A549 (cell line): ENCODE results near the gene RAB17. TPM values are rescaled to one million over a fixed set of nuclear protein-coding genes. Genes with fewer than 3 reads are reported as not detected.

Experiments used
- ATAC-seq, 2 experiments: fragments of 200-7000 bp in 1 of 2; fragments of >200 bp in 1 of 2; cut with Nextera tagmentation in 1 of 2; cut with Tn5 transposase in 1 of 2; 3 replicates each; pipeline versions ENCODE4 v1.8.0 to v1.9.1; 2018 to 2020; ENCODE audit warnings: mild to moderate bottlenecking in 1 of 2, moderate library complexity in 1 of 2
- CTCF ChIA-PET: fragments of 300-600 bp; sonication (Branson Sonifier 250); formaldehyde crosslinking; extraction: SDS; loops from one replicate; lab custom pipeline; 2021; ENCODE audit warnings: antibody characterized with exemption, inconsistent platforms; lab: Yijun Ruan, JAX
- POLR2A ChIA-PET: fragments of 350-600 bp; formaldehyde crosslinking; extraction: SDS; loops from one replicate; lab custom pipeline; 2021; ENCODE audit warnings: antibody characterized with exemption, inconsistent platforms; lab: Yijun Ruan, JAX
- DNase-seq, 2 experiments: peaks; one replicate each; pipeline versions ENCODE4 v3.0.0 to v3.0.0-alpha.2; 2011 to 2016; ENCODE audit warnings: low read depth in 1 of 2, low spot score in 1 of 2
- FAIRE-seq: peaks from 2 replicates; lab custom pipeline; 2011; peaks lifted over from hg19 to GRCh38; lab: Jason Lieb, UNC
- H3K27ac ChIP-seq, 2 experiments: fragments of >200 bp; sonication (Bioruptor Twin); formaldehyde crosslinking; 3 replicates each; pipeline ENCODE4 v1.5.1; 2016 to 2017
- H3K4me1 ChIP-seq: fragments of >200 bp; sonication (Bioruptor Twin); formaldehyde crosslinking; 3 replicates; pipeline ENCODE4 v1.6.1; 2016
- H3K4me2 ChIP-seq: fragments of >200 bp; sonication (Bioruptor Twin); formaldehyde crosslinking; 3 replicates; pipeline ENCODE4 v1.6.1; 2016
- H3K4me3 ChIP-seq: fragments of >200 bp; sonication (Bioruptor Twin); formaldehyde crosslinking; 3 replicates; pipeline ENCODE4 v1.5.1; 2016
- H3K9me3 ChIP-seq: fragments of >200 bp; sonication (Bioruptor Twin); formaldehyde crosslinking; 3 replicates; pipeline ENCODE4 v1.6.1; 2016
- BHLHE40 ChIP-seq: IDR thresholded peaks from 2 replicates; pipeline ENCODE4 v1.6.1; 2012; ENCODE audit warnings: low read depth, low read length, inconsistent platforms
- CBX8 ChIP-seq: fragments of 200-600 bp; sonication (generic); IDR thresholded peaks from 2 replicates; pipeline ENCODE4 v1.6.1; 2016
- CEBPB ChIP-seq, 2 experiments: fragments of >200 bp in 1 of 2; sonication (Bioruptor Twin) in 1 of 2; formaldehyde crosslinking in 1 of 2; IDR thresholded peaks; 2 replicates each; pipeline ENCODE4 v1.6.1; 2012 to 2016
- CHD4 ChIP-seq: fragments of 200-600 bp; sonication (generic); IDR thresholded peaks from 2 replicates; pipeline ENCODE4 v1.6.1; 2016; ENCODE audit warnings: antibody characterized with exemption, mild to moderate bottlenecking, borderline replicate concordance
- EHF ChIP-seq: fragments of 250-450 bp; sonication (Bioruptor Pico); IDR thresholded peaks from 2 replicates; pipeline ENCODE4 v1.5.0; 2020; ENCODE audit warnings: mild to moderate bottlenecking
- EP300 ChIP-seq, 2 experiments: fragments of >200 bp; sonication (Bioruptor Twin); formaldehyde crosslinking; IDR thresholded peaks; 2 replicates in 1 of 2; 3 replicates in 1 of 2; pipeline ENCODE4 v1.6.1; 2016 to 2017
- ESRRA ChIP-seq: fragments of 150-350 bp; IDR thresholded peaks from 2 replicates; pipeline ENCODE4 v1.6.1; 2014; ENCODE audit warnings: mild to moderate bottlenecking, low read length, borderline replicate concordance
- FOSB ChIP-seq: fragments of 250-450 bp; sonication (Bioruptor Pico); IDR thresholded peaks from 2 replicates; pipeline ENCODE4 v1.5.0; 2020; ENCODE audit warnings: mild to moderate bottlenecking, moderate library complexity
- GATA3 ChIP-seq: IDR thresholded peaks from 2 replicates; pipeline ENCODE4 v1.6.1; 2012; ENCODE audit warnings: borderline replicate concordance
- HDAC2 ChIP-seq: fragments of 200-600 bp; sonication (generic); IDR thresholded peaks from 2 replicates; pipeline ENCODE4 v1.6.1; 2016
- HEYL ChIP-seq: fragments of 250-450 bp; sonication (Bioruptor Pico); IDR thresholded peaks from 2 replicates; pipeline ENCODE4 v1.8.0; 2021; ENCODE audit warnings: mild to moderate bottlenecking, moderate library complexity
- JUNB ChIP-seq: fragments of >200 bp; sonication (Bioruptor Twin); formaldehyde crosslinking; IDR thresholded peaks from 2 replicates; pipeline ENCODE4 v1.6.1; 2016
- KDM5A ChIP-seq: fragments of 200-600 bp; sonication (generic); IDR thresholded peaks from 2 replicates; pipeline ENCODE4 v1.6.1; 2016; ENCODE audit warnings: antibody characterized with exemption, mild to moderate bottlenecking
- MYC ChIP-seq: IDR thresholded peaks from 2 replicates; pipeline ENCODE4 v1.6.1; 2012; ENCODE audit warnings: mild to moderate bottlenecking, inconsistent platforms, low read length, improper control_type of control experiment, borderline replicate concordance
- NPAS2 ChIP-seq: fragments of 250-450 bp; sonication (Bioruptor Pico); IDR thresholded peaks from 2 replicates; pipeline ENCODE4 v1.8.0; 2022; ENCODE audit warnings: mild to moderate bottlenecking, moderate library complexity, borderline replicate concordance
- NR3C1 ChIP-seq: fragments of >200 bp; sonication (Bioruptor Twin); formaldehyde crosslinking; IDR thresholded peaks from 3 replicates; pipeline ENCODE4 v1.6.1; 2017
- RAD21 ChIP-seq, 2 experiments: fragments of >200 bp in 1 of 2; sonication (Bioruptor Twin) in 1 of 2; formaldehyde crosslinking in 1 of 2; IDR thresholded peaks in 1 of 2; conservative IDR thresholded peaks in 1 of 2; 2 replicates in 1 of 2; 3 replicates in 1 of 2; pipeline ENCODE4 v1.6.1; 2012 to 2018; ENCODE audit warnings: inconsistent platforms in 1 of 2
- RCOR1 ChIP-seq: fragments of 150-350 bp; IDR thresholded peaks from 2 replicates; pipeline ENCODE4 v1.6.1; 2014; ENCODE audit warnings: antibody characterized with exemption, low read length, low read depth
- RFX5 ChIP-seq: fragments of 450-650 bp; IDR thresholded peaks from 2 replicates; pipeline ENCODE4 v1.7.1; 2014; ENCODE audit warnings: antibody characterized with exemption, mild to moderate bottlenecking, moderate library complexity
- SREBF2 ChIP-seq: fragments of 450-650 bp; IDR thresholded peaks from 2 replicates; pipeline ENCODE4 v1.6.1; 2014; ENCODE audit warnings: mild to moderate bottlenecking, moderate library complexity
- TFCP2L1 ChIP-seq: fragments of 250-450 bp; sonication (Bioruptor Pico); IDR thresholded peaks from 2 replicates; pipeline ENCODE4 v1.5.0; 2021; ENCODE audit warnings: mild to moderate bottlenecking
- ZFP36 ChIP-seq: fragments of 450-650 bp; IDR thresholded peaks from 2 replicates; pipeline ENCODE4 v1.6.1; 2014; ENCODE audit warnings: borderline replicate concordance; ENCODE audit not compliant: partially characterized antibody
- ZSCAN20 ChIP-seq: fragments of 250-450 bp; sonication (Bioruptor Pico); IDR thresholded peaks from 2 replicates; pipeline ENCODE4 v1.8.0; 2022; ENCODE audit warnings: mild to moderate bottlenecking, moderate library complexity
- WGBS: methylation state at CpG from one replicate; pipeline ENCODE4 v1.1.6; 2017; ENCODE audit errors: missing lambda C conversion rate; 5-methylcytosine and 5-hydroxymethylcytosine counted together
- polyA plus RNA-seq, 4 experiments: library from polyadenylated mRNA; depleted of rRNA in 3 of 4; stranded (reverse); fragments of >200 nt; fragmentation: RNase III in 1 of 4; extraction: RNeasy Plus Mini Kit Qiagen cat#74134 plus additional on column Dnase treatment in 1 of 4; gene quantifications; 2 replicates in 3 of 4; 3 replicates in 1 of 4; pipeline ENCODE4 v1.2.3, GENCODE V29; 2011 to 2017
- TF ChIP-seq, protein P1 (sequence below): IDR thresholded peaks from 2 replicates; pipeline ENCODE4 v1.6.1; 2012
- TF ChIP-seq, protein P2 (sequence below): fragments of 250-450 bp; sonication (Bioruptor Pico); IDR thresholded peaks from 2 replicates; pipeline ENCODE4 v1.5.0; 2020; ENCODE audit warnings: low read depth, mild to moderate bottlenecking, moderate library complexity

RAB17 gene
- polyA plus RNA-seq, 2 of the 4 experiments (the other 2 are of a cell fraction), result 0.44 to 2.2 TPM

DNA sequence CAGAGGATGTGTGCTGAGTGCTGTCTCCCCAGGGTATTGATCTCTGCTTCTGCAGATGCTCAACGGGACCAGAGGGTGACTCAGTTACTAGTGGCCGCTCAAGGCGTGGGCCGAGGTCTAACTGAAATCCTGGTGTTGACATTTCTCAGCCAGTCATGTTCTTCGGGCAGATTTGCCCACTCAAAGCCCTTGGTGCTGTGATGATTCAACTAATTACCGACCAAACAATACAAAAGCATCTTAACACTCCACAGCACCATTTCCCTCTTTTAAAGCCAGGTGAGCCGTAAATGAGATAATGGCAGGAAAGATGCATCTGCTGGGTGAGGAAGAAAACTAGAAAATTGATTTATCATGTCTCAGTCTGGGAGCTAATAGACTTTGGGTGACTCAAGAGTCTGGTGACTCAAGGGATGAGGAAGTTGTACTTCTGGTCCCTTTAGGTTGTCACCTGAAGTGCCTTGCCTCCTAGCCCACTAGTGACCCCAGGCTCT lies 56.8 kb downstream of the RAB17 start:
- TF ChIP-seq CBX8 (no peak), CHD4 (no peak), BHLHE40 (no peak), TFCP2L1 (CRISPR knock-in tag) (no peak), MYC (no peak), EP300 (IDR thresholded peaks at IDR 0.05) (no peak), RCOR1 (no peak)
- no peak for DNase-seq
- POLR2A ChIA-PET, result no interaction called here

DNA sequence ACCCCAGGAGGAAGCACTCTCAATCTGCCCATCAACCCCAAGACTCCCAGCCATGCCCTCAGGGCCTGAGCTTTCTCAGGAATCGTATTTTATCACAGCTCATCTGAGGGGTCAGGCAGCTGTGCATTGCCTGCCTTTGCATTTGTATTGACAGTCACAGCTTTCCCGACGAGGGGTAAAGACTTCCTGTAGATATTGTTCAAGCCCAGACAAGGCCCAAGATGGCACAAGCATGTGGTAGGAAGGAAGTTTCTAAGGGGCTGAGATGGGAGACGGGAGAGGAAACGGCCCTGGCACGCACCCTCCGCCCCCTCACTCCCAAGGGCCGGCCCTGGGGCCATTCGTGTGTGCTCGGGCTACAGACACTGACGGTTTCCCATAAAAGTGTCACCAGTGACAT lies 58.4 kb downstream of the RAB17 start:
- CTCF ChIA-PET, result interaction anchor here (0.6 to 6.6 kb wide), 9 partner anchors 9 to 411 kb away, joined by 3 to 55 read pairs (median 4); no protein-coding TSS in a partner anchor
- no peak for TF ChIP-seq RFX5
- no peak for TF ChIP-seq CHD4
- TF ChIP-seq NR3C1, result no peak
- no peak for TF ChIP-seq ZFP36
- no peak for TF ChIP-seq ZSCAN20 (CRISPR knock-in tag)
- no peak for TF ChIP-seq FOSB (CRISPR knock-in tag)
- TF ChIP-seq KDM5A, result no peak
- no peak for TF ChIP-seq HEYL (CRISPR knock-in tag)
- TF ChIP-seq NPAS2 (CRISPR knock-in tag), result no peak
- TF ChIP-seq SREBF2, result no peak
- TF ChIP-seq ESRRA, result no peak
- no peak for TF ChIP-seq RAD21 (conservative IDR thresholded peaks at IDR 0.05 in 1 of 2, IDR thresholded peaks at IDR 0.05 in 1 of 2)
- TF ChIP-seq, protein P1, sequence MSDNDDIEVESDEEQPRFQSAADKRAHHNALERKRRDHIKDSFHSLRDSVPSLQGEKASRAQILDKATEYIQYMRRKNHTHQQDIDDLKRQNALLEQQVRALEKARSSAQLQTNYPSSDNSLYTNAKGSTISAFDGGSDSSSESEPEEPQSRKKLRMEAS, result no peak
- no peak for TF ChIP-seq HDAC2
- no peak for TF ChIP-seq GATA3
- no peak for TF ChIP-seq EHF
- TF ChIP-seq CEBPB (IDR thresholded peaks at IDR 0.05), result no peak
- TF ChIP-seq JUNB, result no peak
- TF ChIP-seq, protein P2, sequence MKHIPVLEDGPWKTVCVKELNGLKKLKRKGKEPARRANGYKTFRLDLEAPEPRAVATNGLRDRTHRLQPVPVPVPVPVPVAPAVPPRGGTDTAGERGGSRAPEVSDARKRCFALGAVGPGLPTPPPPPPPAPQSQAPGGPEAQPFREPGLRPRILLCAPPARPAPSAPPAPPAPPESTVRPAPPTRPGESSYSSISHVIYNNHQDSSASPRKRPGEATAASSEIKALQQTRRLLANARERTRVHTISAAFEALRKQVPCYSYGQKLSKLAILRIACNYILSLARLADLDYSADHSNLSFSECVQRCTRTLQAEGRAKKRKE (CRISPR knock-in tag), result no peak
- no peak for TF ChIP-seq CBX8
- TF ChIP-seq, all 56 proteins: peak for 0
- H3K9me3 ChIP-seq, result no peaks in the 10 kb centered on the region
- no peak for DNase-seq
- no peak for ATAC-seq
- H3K4me3 ChIP-seq, result no peak overlapping the region
- peak overlapping the region in 1 of 2 experiments; percentile 15; a peak in 1 of 6 replicates for H3K27ac ChIP-seq
- peaks cover 15% of the 10 kb centered on the region; the same call in 1 of the 3 replicates for H3K4me1 ChIP-seq
- 96% methylated on average over 11 of the region's 11 CpGs for WGBS
- H3K4me2 ChIP-seq, result no peak overlapping the region
- FAIRE-seq, result no peak
- POLR2A ChIA-PET, result interaction anchor here (0.6 kb wide), 1 partner anchor 155 kb away, joined by 3 read pairs; no protein-coding TSS in a partner anchor

More for the DNA sequence above, 56.8 kb downstream of the RAB17 start:
- 73% methylated on average over 7 of the region's 7 CpGs for WGBS
- H3K4me2 ChIP-seq, result no peak overlapping the region
- H3K9me3 ChIP-seq, result no peaks in the 10 kb centered on the region
- peaks cover 30% of the 10 kb centered on the region; the same call in 1 of the 3 replicates for H3K4me1 ChIP-seq
- H3K4me3 ChIP-seq, result no peak overlapping the region
- peak overlapping the region in 1 of 2 experiments; percentile 46; a peak in 2 of 6 replicates for H3K27ac ChIP-seq
- FAIRE-seq (no peak), ATAC-seq (no peak)
- CTCF ChIA-PET, result interaction anchor here (1.3 to 6.6 kb wide), 6 partner anchors 11 to 62 kb away, joined by 3 to 55 read pairs (median 18); no protein-coding TSS in a partner anchor
